ENCODE measurements around the gene UNC13C. TPM values are rescaled to one million over a fixed set of nuclear protein-coding genes. Genes with fewer than 3 reads are reported as not detected.

Gene UNC13C
- total and polyA plus RNA-seq, 10 of the 15 experiments (the other 5 are each of a cell fraction or from before 2014, with no cell fraction given): 9.9 to 81.3 (median 25.0) TPM

DNA sequence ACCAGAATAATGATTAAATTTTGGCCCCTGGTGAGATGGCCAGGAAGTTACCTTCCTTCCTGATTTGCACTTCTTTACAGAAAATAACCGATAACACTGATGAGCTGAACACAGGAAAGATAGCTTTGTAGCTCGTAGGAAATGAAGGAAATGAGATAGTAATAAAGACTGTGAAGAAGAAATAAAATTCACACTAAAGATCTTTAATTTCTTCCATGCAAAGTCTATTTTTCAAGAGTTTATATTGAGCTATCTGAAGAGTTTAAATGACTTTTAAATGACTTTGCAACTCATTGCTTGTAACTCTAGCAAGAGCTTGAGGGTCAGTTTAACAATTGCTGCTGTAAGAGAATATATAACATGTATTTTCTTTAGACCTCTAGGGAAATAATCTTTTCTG is 543.0 kb downstream of the UNC13C start (continued):
- no peak for TF ChIP-seq MYC (IDR thresholded peaks at IDR 0.05; ENCODE audit: insufficient read depth, insufficient read length, insufficient replicate concordance, low read length, severe bottlenecking)
- TF ChIP-seq FOXM1 (IDR thresholded peaks at IDR 0.05; ENCODE audit: low read depth, low read length): no peak
- no peak for TF ChIP-seq HDAC6 (IDR thresholded peaks at IDR 0.05; ENCODE audit: unreplicated experiment)
- no peak for TF ChIP-seq SUPT20H (IDR thresholded peaks at IDR 0.05; ENCODE audit: borderline replicate concordance, control insufficient read depth, low read depth, low read length)
- no peak for TF ChIP-seq EZH2 (IDR thresholded peaks at IDR 0.05; ENCODE audit: borderline replicate concordance, control insufficient read depth, low read depth, low read length)
- no peak for TF ChIP-seq CTCF (IDR thresholded peaks at IDR 0.05 in 2 of 3, conservative IDR thresholded peaks at IDR 0.05 in 1 of 3; ENCODE audit: control insufficient read depth in 2 of 3, extremely low read depth in 1 of 3, insufficient read depth in 1 of 3, low read depth in 3 of 3, low read length in 3 of 3)
- no peak for TF ChIP-seq CBFB (IDR thresholded peaks at IDR 0.05; ENCODE audit: low read depth)
- TF ChIP-seq MXI1 (IDR thresholded peaks at IDR 0.05; ENCODE audit: low read depth, low read length): no peak
- TF ChIP-seq EED (IDR thresholded peaks at IDR 0.05; ENCODE audit: low read depth): no peak
- TF ChIP-seq RCOR1 (conservative IDR thresholded peaks at IDR 0.05; ENCODE audit: low read depth, low read length): no peak
- TF ChIP-seq NFXL1 (IDR thresholded peaks at IDR 0.05; ENCODE audit: borderline replicate concordance): no peak

- no peaks in the 10 kb centered on the region for H3K4me1 ChIP-seq (ENCODE audit: control insufficient read depth, insufficient read depth, low read length)
- ChIA-PET RAD21 (ENCODE audit: unreplicated experiment) (no interaction called here), POLR2A (interaction anchor here (0.9 kb wide), 1 partner anchor 23 kb away, joined by 3 read pairs; no protein-coding TSS in a partner anchor), SMC1A (ENCODE audit: uncharacterized antibody, unreplicated experiment) (interaction anchor here (1.2 to 2.7 kb wide), 3 partner anchors 12 to 93 kb away, joined by 3 to 9 read pairs (median 5); no protein-coding TSS in a partner anchor), CTCF (interaction anchor here (0.9 kb wide), 1 partner anchor 9 kb away, joined by 3 read pairs; no protein-coding TSS in a partner anchor)
- no peak for FAIRE-seq
- in situ Hi-C loops (cut with MboI) (no loop called here), intact Hi-C loops (cut with micrococcal nuclease; ENCODE audit: unreplicated experiment) (no loop called here)
- BruUV-seq (replicated peaks): no TSS peak
- H3K27me3 ChIP-seq (replicated peaks in 1 of 2; ENCODE audit: control insufficient read depth in 2 of 2, insufficient read depth in 2 of 2, low read length in 1 of 2): no peaks in the 10 kb centered on the region
- no peak overlapping the region for H3K4me2 ChIP-seq (ENCODE audit: control insufficient read depth, insufficient read depth)
- peak; percentile 46 for ATAC-seq
- H3K36me3 ChIP-seq (ENCODE audit: control insufficient read depth in 2 of 2, insufficient read depth in 2 of 2, low read length in 1 of 2): no peaks in the 10 kb centered on the region
- no peaks in the 10 kb centered on the region for H3K79me2 ChIP-seq (ENCODE audit: control insufficient read depth, insufficient read depth, low read length)
- H3K27ac ChIP-seq (ENCODE audit: control insufficient read depth, insufficient read depth): no peak overlapping the region
- WGBS (ENCODE audit: insufficient coverage, insufficient replicate concordance, low lambda C conversion rate, missing lambda C conversion rate): 0% methylated on average over 1 of the region's 1 CpG
- no peaks in the 10 kb centered on the region for H4K20me1 ChIP-seq (ENCODE audit: control insufficient read depth, insufficient read depth)
- H3K9me3 ChIP-seq (replicated peaks; ENCODE audit: control insufficient read depth, insufficient read depth, low read length): no peaks in the 10 kb centered on the region; the same call in 1 of the 3 replicates
- no peak overlapping the region for H2AFZ ChIP-seq (ENCODE audit: control insufficient read depth, low read depth, low read length)
- DNase-seq (ENCODE audit: low read depth, low spot score): no peak
- no peak overlapping the region for H3K4me3 ChIP-seq
- no peak overlapping the region for H3K9ac ChIP-seq (ENCODE audit: control insufficient read depth, insufficient read depth, low read length)
- TF ChIP-seq ZNF24 (IDR thresholded peaks at IDR 0.05): no peak
- TF ChIP-seq CBX5 (IDR thresholded peaks at IDR 0.05; ENCODE audit: low read depth): no peak
- no peak for TF ChIP-seq CEBPZ (IDR thresholded peaks at IDR 0.05; ENCODE audit: low read depth, low read length)
- no peak for TF ChIP-seq MYB (IDR thresholded peaks at IDR 0.05; ENCODE audit: borderline replicate concordance, low read depth, low read length)
- TF ChIP-seq NR2F1 (conservative IDR thresholded peaks at IDR 0.05): no peak
- TF ChIP-seq TAF1 (IDR thresholded peaks at IDR 0.05; ENCODE audit: borderline replicate concordance, low read depth, low read length): no peak
- no peak for TF ChIP-seq RFX5 (IDR thresholded peaks at IDR 0.05; ENCODE audit: low read depth, low read length)
- no peak for TF ChIP-seq IKZF2 (IDR thresholded peaks at IDR 0.05)
- TF ChIP-seq SREBF2 (IDR thresholded peaks at IDR 0.05; ENCODE audit: low read length): no peak
Measured at GRCh38 chr15:54528021-54528420, 549.8 kb downstream of the UNC13C start.

All from GM12878 (cell line).